SJSA1 (cell line): ENCODE data around the gene CLCNKB. TPM values are rescaled to one million over a fixed set of nuclear protein-coding genes. Genes with fewer than 3 reads are reported as not detected.
"Not testable (repeated sequence)": the region's sequence is repeated elsewhere in the genome, so short reads cannot be mapped to it uniquely, and the experiment has no call there.

Source experiments
- DNase-seq, 2 experiments: peaks; one replicate each; pipeline ENCODE4 v3.0.0-alpha.2; 2015 to 2020; ENCODE audit warnings: low spot score in 2 of 2, low read depth in 1 of 2
- H3K27ac ChIP-seq: fragments of 250-450 bp; sonication (Bioruptor Pico); 2 replicates; pipeline ENCODE4 v1.5.1; 2020; ENCODE audit warnings: mild to moderate bottlenecking, moderate library complexity
- H3K27me3 ChIP-seq: fragments of 250-450 bp; sonication (Bioruptor Pico); replicated peaks from 2 replicates; pipeline ENCODE4 v1.5.1; 2020; ENCODE audit warnings: mild to moderate bottlenecking, moderate library complexity
- H3K36me3 ChIP-seq: fragments of 250-450 bp; sonication (Bioruptor Pico); 2 replicates; pipeline ENCODE4 v1.5.1; 2020; ENCODE audit warnings: mild to moderate bottlenecking
- H3K4me1 ChIP-seq: fragments of 250-450 bp; sonication (Bioruptor Pico); replicated peaks from 2 replicates; pipeline ENCODE4 v1.6.1; 2021; ENCODE audit warnings: mild to moderate bottlenecking
- H3K4me3 ChIP-seq: fragments of 250-450 bp; sonication (Bioruptor Pico); 2 replicates; pipeline ENCODE4 v1.5.1; 2020; ENCODE audit warnings: mild to moderate bottlenecking
- H3K9me3 ChIP-seq: fragments of 250-450 bp; sonication (Bioruptor Pico); replicated peaks from 2 replicates; pipeline ENCODE4 v1.5.1; 2020; ENCODE audit warnings: mild to moderate bottlenecking
- total RNA-seq: library from RNA; depleted of rRNA; stranded (reverse); fragments of >200 nt; shearing (Covaris generic); gene quantifications from 2 replicates; pipeline ENCODE4 v1.2.3, GENCODE V29; 2014

CLCNKB gene
- total RNA-seq, 1 experiment from 2014 or later: not detected

- not testable (repeated sequence) for H3K4me1 ChIP-seq, H3K4me3 ChIP-seq, H3K27ac ChIP-seq, H3K27me3 ChIP-seq, H3K36me3 ChIP-seq, H3K9me3 ChIP-seq, DNase-seq
Measured at GRCh38 chr1:16051949-16052348, 8.4 kb downstream of the CLCNKB start.

- Histone ChIP-seq H3K36me3 (no peaks in the 10 kb centered on the region), H3K9me3 (no peaks in the 10 kb centered on the region), H3K27me3 (no peaks in the 10 kb centered on the region), H3K4me1 (no peaks in the 10 kb centered on the region), H3K4me3 (no peak overlapping the region), H3K27ac (no peak overlapping the region)
- no peak for DNase-seq
Measured at GRCh38 chr1:16053781-16054502, 10.4 kb downstream of the CLCNKB start.

GRCh38 chr1:16054598-16055540 is 11.3 kb downstream of the CLCNKB start:
- Histone ChIP-seq H3K27ac (no peak overlapping the region), H3K4me3 (no peak overlapping the region), H3K4me1 (no peaks in the 10 kb centered on the region), H3K9me3 (no peaks in the 10 kb centered on the region), H3K36me3 (no peaks in the 10 kb centered on the region), H3K27me3 (no peaks in the 10 kb centered on the region)
- no peak for DNase-seq

GRCh38 chr1:16055613-16056520 is 12.3 kb downstream of the CLCNKB start:
- no peak overlapping the region for H3K27ac ChIP-seq
- no peaks in the 10 kb centered on the region for H3K36me3 ChIP-seq
- DNase-seq: peak; percentile 65 to 90
- H3K4me1 ChIP-seq: no peaks in the 10 kb centered on the region
- H3K27me3 ChIP-seq: no peaks in the 10 kb centered on the region
- no peak overlapping the region for H3K4me3 ChIP-seq
- no peaks in the 10 kb centered on the region for H3K9me3 ChIP-seq

- not testable (repeated sequence) for H3K4me3 ChIP-seq, H3K4me1 ChIP-seq, H3K36me3 ChIP-seq, H3K9me3 ChIP-seq, H3K27ac ChIP-seq, H3K27me3 ChIP-seq, DNase-seq
Measured at GRCh38 chr1:16056521-16056912, 12.9 kb downstream of the CLCNKB start.

GRCh38 chr1:16057314-16057915 is 13.8 kb downstream of the CLCNKB start:
- not testable (repeated sequence) for H3K27ac ChIP-seq, H3K4me3 ChIP-seq, H3K4me1 ChIP-seq, DNase-seq, H3K27me3 ChIP-seq, H3K36me3 ChIP-seq, H3K9me3 ChIP-seq

- not testable (repeated sequence) for H3K36me3 ChIP-seq, H3K27ac ChIP-seq, H3K4me1 ChIP-seq, H3K4me3 ChIP-seq, DNase-seq, H3K27me3 ChIP-seq, H3K9me3 ChIP-seq
Measured at GRCh38 chr1:16058394-16059120, 15.0 kb downstream of the CLCNKB start.

- no peak for DNase-seq
- Histone ChIP-seq H3K27ac (no peak overlapping the region), H3K36me3 (no peaks in the 10 kb centered on the region), H3K27me3 (no peaks in the 10 kb centered on the region), H3K4me1 (no peaks in the 10 kb centered on the region), H3K4me3 (no peak overlapping the region), H3K9me3 (no peaks in the 10 kb centered on the region)
Measured at GRCh38 chr1:16061266-16061665, 17.7 kb downstream of the CLCNKB start.

GRCh38 chr1:16061989-16062686 is 18.6 kb downstream of the CLCNKB start:
- H3K27me3 ChIP-seq, DNase-seq, H3K27ac ChIP-seq: not testable (repeated sequence)

GRCh38 chr1:16062687-16063075 is 19.1 kb downstream of the CLCNKB start:
- H3K36me3 ChIP-seq, H3K4me3 ChIP-seq, H3K9me3 ChIP-seq, H3K4me1 ChIP-seq, DNase-seq, H3K27ac ChIP-seq, H3K27me3 ChIP-seq: not testable (repeated sequence)

More at GRCh38 chr1:16061989-16062686, 18.6 kb downstream of the CLCNKB start:
- H3K36me3 ChIP-seq, H3K9me3 ChIP-seq, H3K4me1 ChIP-seq, H3K4me3 ChIP-seq: not testable (repeated sequence)

GRCh38 chr1:16063226-16063829 is 19.7 kb downstream of the CLCNKB start:
- Histone ChIP-seq H3K4me3 (no peak overlapping the region), H3K9me3 (no peaks in the 10 kb centered on the region), H3K27ac (no peak overlapping the region), H3K4me1 (no peaks in the 10 kb centered on the region), H3K27me3 (no peaks in the 10 kb centered on the region), H3K36me3 (no peaks in the 10 kb centered on the region)
- no peak for DNase-seq

GRCh38 chr1:16063921-16064320 is 20.3 kb downstream of the CLCNKB start:
- Histone ChIP-seq H3K9me3 (no peaks in the 10 kb centered on the region), H3K27ac (no peak overlapping the region), H3K4me1 (no peaks in the 10 kb centered on the region), H3K4me3 (no peak overlapping the region), H3K36me3 (no peaks in the 10 kb centered on the region), H3K27me3 (no peaks in the 10 kb centered on the region)
- no peak for DNase-seq
